Right atrium auricular region (tissue), 2 donors: ENCODE results near the gene ZNF135. TPM values are rescaled to one million over a fixed set of nuclear protein-coding genes. Genes with fewer than 3 reads are reported as not detected.

Experiments
- DNase-seq: peaks from one replicate; pipeline ENCODE4 v3.0.0-alpha.2; 2019; ENCODE audit warnings: low spot score
- H3K27ac ChIP-seq, 2 donors: fragments of 200-600 bp; sonication (generic); 1 replicate in 1 of 2; 2 replicates in 1 of 2; pipeline ENCODE4 v1.5.1; 2016 to 2019
- H3K27me3 ChIP-seq, 2 donors: fragments of 200-600 bp; sonication (generic); one replicate each; pipeline versions ENCODE4 v1.5.1 to v1.6.0; 2017 to 2019
- H3K36me3 ChIP-seq: fragments of 200-600 bp; sonication (generic); one replicate; pipeline ENCODE4 v1.5.1; 2016
- H3K4me1 ChIP-seq, 2 donors: fragments of 200-600 bp; sonication (generic); one replicate each; pipeline versions ENCODE4 v1.5.1 to v1.6.0; 2017 to 2019
- H3K4me3 ChIP-seq, 2 donors: fragments of 200-600 bp; sonication (generic); 1 replicate in 1 of 2; 2 replicates in 1 of 2; pipeline ENCODE4 v1.5.1; 2017 to 2019; ENCODE audit warnings: mild to moderate bottlenecking in 1 of 2, moderate library complexity in 1 of 2
- H3K9me3 ChIP-seq, 2 donors: fragments of 200-600 bp; sonication (generic); one replicate each; pipeline ENCODE4 v1.5.1; 2019
- total RNA-seq, 2 donors: library from RNA; depleted of rRNA; stranded (reverse); fragments of >200 nt; gene quantifications; one replicate each; pipeline ENCODE4 v1.1.0, GENCODE V29; 2016
- TF ChIP-seq, protein P1 (sequence below), 2 donors: fragments of 200-600 bp; sonication (generic); IDR thresholded peaks; one replicate each; pipeline ENCODE4 v1.5.1; 2019; ENCODE audit warnings: antibody characterized with exemption in 2 of 2

ZNF135 gene
- total RNA-seq, 2 donors from 2014 or later: 2.5 to 3.1 TPM

DNA sequence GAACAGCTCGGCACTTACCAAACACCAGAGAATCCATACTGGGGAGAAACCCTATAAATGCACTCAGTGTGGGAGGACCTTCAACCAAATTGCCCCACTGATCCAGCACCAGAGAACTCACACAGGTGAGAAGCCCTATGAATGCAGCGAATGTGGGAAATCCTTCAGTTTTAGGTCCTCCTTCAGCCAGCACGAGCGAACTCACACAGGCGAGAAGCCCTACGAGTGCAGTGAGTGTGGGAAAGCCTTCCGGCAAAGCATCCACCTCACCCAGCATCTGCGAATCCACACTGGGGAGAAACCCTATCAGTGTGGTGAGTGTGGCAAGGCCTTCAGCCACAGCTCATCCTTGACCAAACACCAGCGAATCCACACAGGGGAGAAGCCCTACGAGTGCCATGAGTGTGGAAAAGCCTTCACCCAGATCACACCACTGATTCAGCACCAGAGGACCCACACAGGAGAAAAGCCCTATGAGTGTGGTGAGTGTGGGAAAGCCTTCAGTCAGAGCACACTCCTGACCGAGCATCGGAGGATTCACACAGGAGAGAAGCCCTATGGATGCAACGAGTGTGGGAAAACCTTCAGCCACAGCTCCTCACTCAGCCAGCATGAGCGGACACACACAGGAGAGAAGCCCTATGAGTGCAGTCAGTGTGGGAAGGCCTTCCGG is 8.3 kb downstream of the ZNF135 start:
- H3K36me3 ChIP-seq: peaks cover 36% of the 10 kb centered on the region
- no peak overlapping the region for H3K27ac ChIP-seq
- H3K27me3 ChIP-seq: no peaks in the 10 kb centered on the region
- no peak for DNase-seq
- H3K9me3 ChIP-seq: peaks cover 31 to 83% of the 10 kb centered on the region in 2 donors
- no peak overlapping the region for H3K4me3 ChIP-seq
- H3K4me1 ChIP-seq: no peaks in the 10 kb centered on the region
- TF ChIP-seq, protein P1, sequence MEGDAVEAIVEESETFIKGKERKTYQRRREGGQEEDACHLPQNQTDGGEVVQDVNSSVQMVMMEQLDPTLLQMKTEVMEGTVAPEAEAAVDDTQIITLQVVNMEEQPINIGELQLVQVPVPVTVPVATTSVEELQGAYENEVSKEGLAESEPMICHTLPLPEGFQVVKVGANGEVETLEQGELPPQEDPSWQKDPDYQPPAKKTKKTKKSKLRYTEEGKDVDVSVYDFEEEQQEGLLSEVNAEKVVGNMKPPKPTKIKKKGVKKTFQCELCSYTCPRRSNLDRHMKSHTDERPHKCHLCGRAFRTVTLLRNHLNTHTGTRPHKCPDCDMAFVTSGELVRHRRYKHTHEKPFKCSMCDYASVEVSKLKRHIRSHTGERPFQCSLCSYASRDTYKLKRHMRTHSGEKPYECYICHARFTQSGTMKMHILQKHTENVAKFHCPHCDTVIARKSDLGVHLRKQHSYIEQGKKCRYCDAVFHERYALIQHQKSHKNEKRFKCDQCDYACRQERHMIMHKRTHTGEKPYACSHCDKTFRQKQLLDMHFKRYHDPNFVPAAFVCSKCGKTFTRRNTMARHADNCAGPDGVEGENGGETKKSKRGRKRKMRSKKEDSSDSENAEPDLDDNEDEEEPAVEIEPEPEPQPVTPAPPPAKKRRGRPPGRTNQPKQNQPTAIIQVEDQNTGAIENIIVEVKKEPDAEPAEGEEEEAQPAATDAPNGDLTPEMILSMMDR (IDR thresholded peaks at IDR 0.05): no peak

DNA sequence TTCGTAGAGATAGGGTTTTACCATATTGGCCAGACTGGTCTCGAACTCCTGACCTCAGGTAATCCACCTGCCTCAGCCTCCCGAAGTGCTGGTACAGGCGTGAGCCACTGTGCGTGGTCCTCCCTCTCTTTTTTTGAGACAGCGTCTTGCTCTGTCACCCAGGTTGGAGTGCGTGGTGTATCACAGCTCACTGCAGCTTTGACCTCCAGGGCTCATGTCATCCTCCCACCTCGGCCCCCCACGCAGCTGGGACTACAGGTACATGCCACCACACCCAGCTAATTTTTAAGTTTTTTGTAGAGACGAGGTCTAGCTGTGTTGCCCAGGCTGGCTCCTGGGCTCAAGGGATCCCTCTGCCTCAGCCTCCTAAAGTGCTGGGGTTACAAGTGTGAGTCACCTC is 20.7 kb downstream of the ZNF135 start:
- peaks cover 17% of the 10 kb centered on the region for H3K36me3 ChIP-seq
- TF ChIP-seq, protein P1 (IDR thresholded peaks at IDR 0.05): no peak
- H3K27me3 ChIP-seq: no peaks in the 10 kb centered on the region
- H3K4me1 ChIP-seq: no peaks in the 10 kb centered on the region
- H3K9me3 ChIP-seq: peaks cover 14 to 67% of the 10 kb centered on the region in 2 donors
- H3K27ac ChIP-seq: no peak overlapping the region
- DNase-seq: no peak
- no peak overlapping the region for H3K4me3 ChIP-seq

DNA sequence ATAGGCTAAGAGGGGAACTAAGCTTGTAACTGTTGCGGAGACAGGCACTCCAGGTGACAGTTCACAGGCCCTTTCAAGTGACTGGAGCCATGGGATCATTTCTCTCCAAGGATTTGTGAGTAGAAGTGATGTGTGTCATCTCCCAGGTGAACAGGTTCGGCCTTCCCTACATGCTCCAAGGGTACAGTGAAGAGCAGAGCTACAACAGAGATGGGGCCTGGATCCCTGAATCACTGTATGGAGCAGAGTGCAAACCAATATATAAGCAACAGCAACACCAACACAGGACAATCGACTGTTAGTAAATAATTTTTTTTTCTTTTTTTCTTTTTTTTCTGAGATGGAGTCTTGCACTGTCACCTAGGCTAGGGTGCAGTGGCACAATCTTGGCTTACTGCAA is 23.9 kb downstream of the ZNF135 start:
- Histone ChIP-seq H3K9me3 (peaks cover 14 to 74% of the 10 kb centered on the region in 2 donors), H3K27ac (no peak overlapping the region), H3K36me3 (peaks cover 44% of the 10 kb centered on the region), H3K27me3 (no peaks in the 10 kb centered on the region), H3K4me3 (no peak overlapping the region), H3K4me1 (no peaks in the 10 kb centered on the region)
- TF ChIP-seq, protein P1 (IDR thresholded peaks at IDR 0.05): no peak
- no peak for DNase-seq

DNA sequence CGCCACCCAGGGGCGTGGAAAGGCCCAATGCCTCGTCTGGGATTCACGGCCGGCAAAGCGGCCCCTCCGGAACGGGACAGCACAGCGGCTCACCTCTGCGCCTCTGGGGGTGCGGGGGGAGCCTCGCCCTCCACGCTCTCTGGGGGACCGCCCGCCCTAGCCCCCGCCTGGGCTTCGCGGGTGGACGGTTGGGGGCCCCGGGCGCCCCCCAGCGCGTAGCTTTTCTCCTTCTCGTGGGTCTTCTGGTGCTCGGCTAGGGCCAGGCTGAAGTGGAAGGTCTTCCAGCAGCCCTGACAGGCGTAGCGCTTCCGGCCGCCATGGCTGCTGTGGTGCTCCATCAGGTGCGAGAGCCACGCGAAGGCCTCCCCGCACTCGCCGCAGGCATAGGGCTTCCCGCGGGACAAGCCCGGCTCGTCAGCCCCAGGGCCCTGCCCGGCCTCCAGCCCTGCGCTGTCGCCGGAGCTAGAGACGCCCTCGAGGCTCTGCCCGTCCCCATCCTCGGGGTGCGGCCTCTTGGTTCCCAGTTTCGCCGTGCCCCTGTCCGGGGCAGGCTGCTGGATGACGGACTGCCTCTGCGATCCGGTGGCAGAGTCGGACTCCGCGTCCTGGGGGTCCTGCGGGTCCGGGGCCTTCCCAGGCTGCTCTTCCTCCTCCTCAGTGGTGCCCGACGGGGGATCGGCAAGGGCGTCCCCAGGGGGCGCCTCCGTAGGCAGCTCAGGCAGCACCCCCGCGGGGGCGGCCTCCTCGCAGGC is 25.7 kb downstream of the ZNF135 start:
- Histone ChIP-seq H3K27ac (no peak overlapping the region), H3K27me3 (no peaks in the 10 kb centered on the region), H3K36me3 (peaks cover 55% of the 10 kb centered on the region), H3K9me3 (peaks cover 14 to 73% of the 10 kb centered on the region in 2 donors), H3K4me1 (no peaks in the 10 kb centered on the region), H3K4me3 (no peak overlapping the region)
- DNase-seq: no peak
- TF ChIP-seq, protein P1 (IDR thresholded peaks at IDR 0.05): no peak

DNA sequence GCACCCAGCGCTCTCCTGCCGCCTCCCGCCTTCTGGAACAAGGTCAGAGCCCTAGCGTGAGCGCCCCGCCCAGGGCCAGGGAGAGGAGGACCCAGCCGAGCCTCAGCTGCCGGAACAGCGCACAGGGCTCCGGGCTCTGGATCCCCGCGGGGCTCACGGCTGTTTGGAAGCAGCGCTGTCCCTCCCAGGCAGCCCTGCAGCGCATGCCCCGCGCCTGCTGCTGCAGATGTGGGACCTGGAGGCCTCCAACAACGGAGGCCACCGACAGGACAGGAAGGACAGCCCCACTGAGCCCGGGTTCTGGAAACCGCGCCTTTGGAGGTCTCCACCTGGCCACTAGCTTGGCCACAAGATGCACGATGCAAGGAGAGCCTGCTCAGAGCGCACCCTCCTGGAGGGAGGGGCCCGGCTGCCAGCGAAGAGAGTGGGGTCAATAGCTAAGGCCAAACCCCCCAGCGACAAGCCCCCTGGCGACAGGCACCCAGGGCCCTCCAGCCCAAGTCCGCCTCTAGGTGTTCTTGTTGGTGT is 26.3 kb downstream of the ZNF135 start:
- peaks cover 14 to 66% of the 10 kb centered on the region in 2 donors for H3K9me3 ChIP-seq
- H3K36me3 ChIP-seq: peaks cover 57% of the 10 kb centered on the region
- TF ChIP-seq, protein P1 (IDR thresholded peaks at IDR 0.05): no peak
- H3K27ac ChIP-seq: no peak overlapping the region
- DNase-seq: no peak
- no peaks in the 10 kb centered on the region for H3K4me1 ChIP-seq
- no peak overlapping the region for H3K4me3 ChIP-seq
- H3K27me3 ChIP-seq: no peaks in the 10 kb centered on the region
